Urinary bladder (tissue), 4 donors: ENCODE data around the gene CRBN. TPM values are rescaled to one million over a fixed set of nuclear protein-coding genes. Genes with fewer than 3 reads are reported as not detected.

ENCODE experiments used
- DNase-seq: peaks from one replicate; pipeline ENCODE4 v3.0.0-alpha.2; 2015; ENCODE audit errors: extremely low spot score
- H3K27ac ChIP-seq: one replicate; pipeline ENCODE4 v1.5.1; 2013; ENCODE audit warnings: low read depth, mild to moderate bottlenecking, moderate library complexity
- H3K36me3 ChIP-seq: one replicate; pipeline ENCODE4 v1.6.1; 2013; ENCODE audit warnings: mild to moderate bottlenecking, moderate library complexity; ENCODE audit not compliant: insufficient read depth
- H3K4me1 ChIP-seq: one replicate; pipeline ENCODE4 v1.6.1; 2013; ENCODE audit warnings: mild to moderate bottlenecking, moderate library complexity; ENCODE audit not compliant: insufficient read depth
- H3K4me3 ChIP-seq: one replicate; pipeline ENCODE4 v1.5.1; 2013; ENCODE audit warnings: low read depth, low read length
- WGBS: extraction: QIAGEN DNeasy Blood & Tissue Kit; methylation state at CpG from one replicate; pipeline ENCODE4 v1.1.7; 2013; 5-methylcytosine and 5-hydroxymethylcytosine counted together
- polyA plus RNA-seq: library from polyadenylated mRNA; stranded (reverse); fragments of 200-250 nt; gene quantifications from one replicate; pipeline ENCODE4 v1.2.3, GENCODE V29; 2013
- total RNA-seq: library from RNA; depleted of rRNA; stranded (reverse); fragments of >200 nt; gene quantifications from one replicate; pipeline ENCODE4 v1.2.3, GENCODE V29; 2014
- donor health status: healthy with polysubstance abuse.
- donor health status: healthy.

CRBN gene
- total RNA-seq (154 TPM), polyA plus RNA-seq (36.7 TPM)

DNA sequence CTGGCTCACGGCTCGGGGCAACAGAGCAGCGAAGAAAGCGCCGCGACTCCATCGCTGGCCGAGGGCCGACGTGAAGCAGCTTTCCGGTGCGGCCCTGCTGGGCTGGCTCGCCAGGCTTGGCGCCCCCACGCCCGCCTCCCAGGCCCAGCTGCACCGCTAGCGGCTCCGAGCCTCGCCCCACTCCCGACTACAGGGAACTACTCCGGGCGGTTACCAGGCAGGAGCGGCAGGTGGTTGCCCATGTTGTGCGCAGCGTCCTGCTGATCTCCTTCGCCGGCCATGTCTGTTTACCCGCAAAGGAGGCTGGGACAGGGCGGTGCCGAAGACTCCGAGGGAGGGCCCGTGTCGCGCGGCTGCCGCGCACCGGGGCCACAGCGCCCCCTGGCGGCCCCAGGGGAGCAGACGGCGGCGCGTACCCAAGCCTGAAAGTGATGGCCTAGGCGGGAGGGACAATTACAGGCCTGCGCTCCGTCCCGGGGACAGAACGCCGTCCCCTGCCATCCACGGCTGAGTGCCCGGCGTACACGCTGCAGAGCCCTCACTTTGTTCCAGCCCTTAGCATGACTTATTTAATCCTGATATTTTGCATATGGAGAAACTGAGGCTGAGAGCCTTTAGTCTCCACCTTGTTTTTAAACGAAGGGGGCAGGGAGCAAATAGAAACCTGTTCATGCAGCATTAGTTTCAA, at the start of gene CRBN:
Gene CRBN (minus strand): TSS at position 285 of the 688 bp plus-strand sequence. CDS start 4 bp downstream, at position 281.
- DNase-seq, result peak; percentile 54
- H3K27ac ChIP-seq, result peak within 1 kb of the TSS; percentile 26
- peaks cover 2% of the 10 kb centered on the region for H3K4me1 ChIP-seq
- H3K36me3 ChIP-seq, result no peaks in the 10 kb centered on the region
- H3K4me3 ChIP-seq, result peak within 1 kb of the TSS; percentile 84
- WGBS, result under 1% methylated on average over 56 of the region's 56 CpGs

- no peak overlapping the region for H3K27ac ChIP-seq
Observed at GRCh38 chr3:3227640-3228039, 48.1 kb upstream of the CRBN start.

GRCh38 chr3:3221528-3221927, 42.0 kb upstream of the CRBN start:
- Histone ChIP-seq H3K4me3 (no peak overlapping the region), H3K4me1 (no peaks in the 10 kb centered on the region), H3K27ac (no peak overlapping the region), H3K36me3 (no peaks in the 10 kb centered on the region)
- no peak for DNase-seq
- WGBS, result 48% methylated on average over 2 of the region's 2 CpGs

More at GRCh38 chr3:3227640-3228039, 48.1 kb upstream of the CRBN start:
- Histone ChIP-seq H3K4me3 (no peak overlapping the region), H3K36me3 (no peaks in the 10 kb centered on the region), H3K4me1 (no peaks in the 10 kb centered on the region)
- WGBS, result 42% methylated on average over 1 of the region's 1 CpG
- no peak for DNase-seq

- Histone ChIP-seq H3K4me1 (no peaks in the 10 kb centered on the region), H3K27ac (no peak overlapping the region), H3K36me3 (no peaks in the 10 kb centered on the region), H3K4me3 (no peak overlapping the region)
- 78% methylated on average over 4 of the region's 4 CpGs for WGBS
- DNase-seq, result no peak
Observed at GRCh38 chr3:3216401-3216800, 36.9 kb upstream of the CRBN start.

DNA sequence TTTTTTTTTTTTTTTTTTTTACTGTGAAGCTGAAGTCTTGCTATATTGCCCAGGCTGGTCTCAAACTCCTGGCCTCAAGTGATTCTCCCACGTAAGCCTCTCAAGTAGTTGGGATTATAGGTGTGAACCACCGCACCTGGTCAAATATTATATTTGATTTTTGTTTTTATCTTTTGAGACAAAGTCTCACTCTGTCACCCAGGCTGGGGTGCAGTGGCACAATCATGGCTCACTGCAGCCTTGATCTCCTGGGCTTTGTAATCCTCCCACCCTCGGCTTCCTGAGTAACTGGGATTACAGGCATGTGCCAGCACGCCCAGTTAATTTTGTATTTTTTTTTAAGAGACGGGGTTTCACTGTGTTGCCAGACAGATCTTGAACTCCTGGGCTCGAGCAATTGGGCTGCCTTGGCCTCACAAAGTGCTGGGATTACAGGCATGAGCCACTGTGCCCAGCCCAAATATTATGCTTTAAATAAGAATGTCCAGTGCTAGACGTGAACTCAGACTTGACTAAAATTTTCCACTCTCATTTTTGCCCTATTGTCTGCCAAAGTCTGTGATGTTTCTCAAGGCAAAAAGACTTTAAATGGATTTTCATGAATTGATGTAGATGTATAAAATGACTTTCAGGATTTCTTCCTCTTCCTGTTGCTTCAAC, 33.4 kb upstream of the CRBN start:
- H3K4me1 ChIP-seq, result no peaks in the 10 kb centered on the region
- 71% methylated on average over 7 of the region's 7 CpGs for WGBS
- H3K27ac ChIP-seq, result no peak overlapping the region
- H3K36me3 ChIP-seq, result no peaks in the 10 kb centered on the region
- H3K4me3 ChIP-seq, result no peak overlapping the region
- DNase-seq, result no peak

DNA sequence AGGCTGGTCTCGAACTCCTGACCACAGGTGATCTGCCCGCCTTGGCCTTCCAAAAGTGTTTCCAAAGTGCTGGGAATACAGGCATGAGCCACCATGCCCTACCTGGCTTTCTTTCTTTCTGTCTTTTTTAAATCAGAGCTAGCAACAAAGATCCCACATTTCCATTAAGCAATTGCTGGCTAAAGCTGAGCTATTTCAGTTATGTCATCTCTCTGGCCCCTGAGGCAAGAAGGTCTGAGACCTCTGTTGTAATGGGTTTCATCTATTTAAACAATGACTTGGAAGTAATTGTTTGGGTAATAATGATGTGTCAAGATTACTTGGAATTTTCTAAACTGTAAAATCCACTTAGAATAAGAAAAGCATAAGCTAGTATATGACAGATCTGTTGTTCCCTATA, 30.2 kb upstream of the CRBN start:
- H3K4me3 ChIP-seq, result no peak overlapping the region
- H3K4me1 ChIP-seq, result no peaks in the 10 kb centered on the region
- H3K27ac ChIP-seq, result no peak overlapping the region
- WGBS, result 87% methylated on average over 2 of the region's 2 CpGs
- no peak for DNase-seq
- no peaks in the 10 kb centered on the region for H3K36me3 ChIP-seq

GRCh38 chr3:3209057-3209456, 29.6 kb upstream of the CRBN start:
- no peak overlapping the region for H3K27ac ChIP-seq
- no peak for DNase-seq
- H3K4me1 ChIP-seq, result no peaks in the 10 kb centered on the region
- no peaks in the 10 kb centered on the region for H3K36me3 ChIP-seq
- H3K4me3 ChIP-seq, result no peak overlapping the region
- 64% methylated on average over 1 of the region's 1 CpG for WGBS

DNA sequence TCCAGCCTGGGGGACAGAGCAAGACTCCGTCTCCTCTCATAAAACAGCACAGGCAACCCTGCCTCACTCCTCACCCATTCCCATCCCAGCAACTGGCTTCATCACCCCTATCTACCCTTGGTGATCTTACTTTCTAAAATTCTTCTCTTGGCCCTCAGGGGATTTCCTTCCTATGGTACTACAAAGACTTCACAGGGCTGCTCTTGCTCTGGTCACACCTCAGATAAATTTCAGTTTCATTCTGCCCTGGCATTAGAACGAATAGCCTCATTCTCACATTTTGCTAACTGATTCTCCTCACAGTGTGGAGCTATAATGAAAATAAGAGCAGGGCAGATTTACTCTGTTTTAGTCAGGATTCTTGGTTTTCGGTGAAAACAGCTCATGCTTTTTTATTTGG, 22.1 kb upstream of the CRBN start:
- WGBS, result 76% methylated on average over 3 of the region's 3 CpGs
- Histone ChIP-seq H3K36me3 (no peaks in the 10 kb centered on the region), H3K4me1 (no peaks in the 10 kb centered on the region), H3K4me3 (no peak overlapping the region), H3K27ac (no peak overlapping the region)
- no peak for DNase-seq

GRCh38 chr3:3200632-3201212, 21.2 kb upstream of the CRBN start:
- Histone ChIP-seq H3K4me3 (no peak overlapping the region), H3K27ac (no peak overlapping the region), H3K4me1 (no peaks in the 10 kb centered on the region), H3K36me3 (no peaks in the 10 kb centered on the region)
- 30% methylated on average over 7 of the region's 7 CpGs for WGBS
- DNase-seq, result peak; percentile 68

GRCh38 chr3:3199306-3199705, 19.8 kb upstream of the CRBN start:
- no peak for DNase-seq
- Histone ChIP-seq H3K27ac (no peak overlapping the region), H3K4me1 (no peaks in the 10 kb centered on the region), H3K36me3 (no peaks in the 10 kb centered on the region), H3K4me3 (no peak overlapping the region)
- 23% methylated on average over 2 of the region's 2 CpGs for WGBS

DNA sequence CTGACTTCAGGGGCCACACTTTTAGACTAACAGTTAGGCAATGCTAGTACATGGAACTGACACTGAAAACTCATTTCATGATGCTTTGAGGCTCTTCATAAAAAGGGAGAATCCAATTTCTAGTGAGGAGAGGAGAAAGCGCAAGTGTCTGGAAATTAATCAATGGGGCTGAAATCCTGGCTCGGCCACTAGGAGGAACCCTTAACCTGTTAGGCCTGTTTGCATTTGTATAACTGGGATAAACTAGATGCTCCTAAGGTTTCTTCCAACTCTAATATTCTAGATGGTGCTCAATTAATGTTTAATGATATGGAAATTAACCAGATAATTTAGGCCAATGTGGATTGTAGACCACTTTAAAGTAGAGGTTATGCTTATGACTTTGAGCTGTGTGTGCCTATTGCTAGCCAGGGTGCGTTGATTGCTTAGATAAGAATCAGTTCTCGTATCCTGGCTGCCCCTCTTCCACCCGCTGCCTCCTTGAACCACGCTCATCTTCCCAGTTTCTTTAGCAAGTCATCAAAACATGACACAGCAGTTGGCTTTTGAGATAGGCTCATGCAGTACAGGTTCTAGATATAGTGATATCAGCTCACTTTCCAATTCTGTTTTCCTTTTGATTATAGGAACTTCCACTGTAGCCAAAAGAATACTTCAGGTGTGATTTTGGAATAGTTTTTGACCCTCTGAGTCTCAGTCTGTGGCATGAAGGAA, 16.8 kb upstream of the CRBN start:
- Histone ChIP-seq H3K4me3 (no peak overlapping the region), H3K36me3 (no peaks in the 10 kb centered on the region), H3K4me1 (no peaks in the 10 kb centered on the region), H3K27ac (no peak overlapping the region)
- 53% methylated on average over 6 of the region's 6 CpGs for WGBS
- no peak for DNase-seq

GRCh38 chr3:3194861-3195260, 15.4 kb upstream of the CRBN start:
- Histone ChIP-seq H3K36me3 (no peaks in the 10 kb centered on the region), H3K27ac (no peak overlapping the region), H3K4me1 (no peaks in the 10 kb centered on the region), H3K4me3 (no peak overlapping the region)
- DNase-seq, result no peak

- H3K27ac ChIP-seq, result no peak overlapping the region
- WGBS, result 42% methylated on average over 2 of the region's 2 CpGs
- no peak overlapping the region for H3K4me3 ChIP-seq
- no peaks in the 10 kb centered on the region for H3K4me1 ChIP-seq
- no peak for DNase-seq
- no peaks in the 10 kb centered on the region for H3K36me3 ChIP-seq
Observed at GRCh38 chr3:3192286-3192675, 12.8 kb upstream of the CRBN start.
